GM12878 (cell line): ENCODE results near the gene C1orf74. TPM values are rescaled to one million over a fixed set of nuclear protein-coding genes. Genes with fewer than 3 reads are reported as not detected.

Experiments used
- ASH2L ChIP-seq: fragments of 300-600, 200-600 bp; sonication (generic); IDR thresholded peaks from 2 replicates; pipeline ENCODE4 v1.6.1; 2017; ENCODE audit warnings: low read depth, mild to moderate bottlenecking, borderline replicate concordance
- ATF7 ChIP-seq: fragments of 450-650 bp; IDR thresholded peaks from 2 replicates; pipeline ENCODE4 v1.6.1; 2016; ENCODE audit warnings: low read depth, mild to moderate bottlenecking
- BCL11A ChIP-seq: IDR thresholded peaks from 2 replicates; pipeline ENCODE4 v1.6.1; 2011; ENCODE audit warnings: low read depth, low read length
- CBX3 ChIP-seq: fragments of 200-600 bp; sonication (generic); IDR thresholded peaks from 2 replicates; pipeline ENCODE4 v1.6.1; 2016; ENCODE audit warnings: low read depth, borderline replicate concordance
- CHD2 ChIP-seq: IDR thresholded peaks from 2 replicates; pipeline ENCODE4 v1.6.1; 2011; ENCODE audit warnings: low read depth, low read length, improper control_type of control experiment, borderline replicate concordance
- CHD4 ChIP-seq: fragments of 200-600 bp; sonication (generic); IDR thresholded peaks from 2 replicates; pipeline ENCODE4 v1.6.1; 2016; ENCODE audit warnings: mild to moderate bottlenecking
- IKZF1 ChIP-seq: fragments of 450-650 bp; conservative IDR thresholded peaks from 2 replicates; pipeline ENCODE4 v1.6.1; 2017; ENCODE audit warnings: antibody characterized with exemption, mild to moderate bottlenecking
- KDM1A ChIP-seq: fragments of 200-600 bp; sonication (generic); IDR thresholded peaks from 2 replicates; pipeline ENCODE4 v1.6.1; 2016; ENCODE audit warnings: borderline replicate concordance
- MEF2B ChIP-seq: fragments of 450-650 bp; IDR thresholded peaks from 2 replicates; pipeline ENCODE4 v1.6.1; 2018; ENCODE audit warnings: mild to moderate bottlenecking, moderate library complexity; ENCODE audit not compliant: partially characterized antibody, poor library complexity, severe bottlenecking
- MTA2 ChIP-seq: fragments of 450-650 bp; IDR thresholded peaks from 2 replicates; pipeline ENCODE4 v1.6.1; 2016; ENCODE audit warnings: low read depth, mild to moderate bottlenecking, moderate library complexity
- NFYB ChIP-seq: IDR thresholded peaks from 2 replicates; pipeline ENCODE4 v1.6.1; 2011; ENCODE audit warnings: low read depth, mild to moderate bottlenecking, low read length, improper control_type of control experiment, moderate library complexity; ENCODE audit not compliant: insufficient read depth
- POLR2AphosphoS2 ChIP-seq: IDR thresholded peaks from 2 replicates; pipeline ENCODE4 v1.6.1; 2011; ENCODE audit warnings: low read depth, mild to moderate bottlenecking, low read length, improper control_type of control experiment, moderate library complexity
- PRDM15 ChIP-seq: fragments of 450-650 bp; formaldehyde crosslinking; IDR thresholded peaks from 2 replicates; pipeline ENCODE4 v1.4.0; 2020; ENCODE audit warnings: mild to moderate bottlenecking, moderate library complexity
- RAD51 ChIP-seq: fragments of 450-650 bp; IDR thresholded peaks from 2 replicates; pipeline ENCODE4 v1.6.1; 2016; ENCODE audit warnings: moderate library complexity, mild to moderate bottlenecking, inconsistent platforms
- RBBP5 ChIP-seq: fragments of 200-600 bp; sonication (generic); conservative IDR thresholded peaks from 2 replicates; pipeline ENCODE4 v1.6.1; 2016
- SMAD1 ChIP-seq: fragments of 450-650 bp; IDR thresholded peaks from 2 replicates; pipeline ENCODE4 v1.6.1; 2018; ENCODE audit warnings: mild to moderate bottlenecking, low read depth; ENCODE audit not compliant: partially characterized antibody
- SMARCA5 ChIP-seq: fragments of 450-650 bp; IDR thresholded peaks from 2 replicates; pipeline ENCODE4 v1.6.1; 2017; ENCODE audit warnings: mild to moderate bottlenecking
- SREBF2 ChIP-seq: IDR thresholded peaks from 2 replicates; pipeline ENCODE4 v1.6.1; 2012; ENCODE audit warnings: mild to moderate bottlenecking, low read length
- SRF ChIP-seq, 2 experiments: IDR thresholded peaks; 2 replicates each; pipeline ENCODE4 v1.6.1; 2011; ENCODE audit warnings: low read depth in 2 of 2, low read length in 2 of 2, mild to moderate bottlenecking in 1 of 2, moderate library complexity in 1 of 2
- TCF7 ChIP-seq: IDR thresholded peaks from 2 replicates; pipeline ENCODE4 v1.6.1; 2014; ENCODE audit warnings: antibody characterized with exemption, borderline replicate concordance
- polyA plus RNA-seq, 11 experiments: library from polyadenylated mRNA; depleted of rRNA in 4 of 11; unstranded in 6 of 11; stranded (reverse) in 5 of 11; fragments of >200 nt; fragmentation: Nextera tagmentation in 4 of 11; fragmentation: Illumina TruSeq in 1 of 11; extraction: Ambion mirVana in 4 of 11; extraction: Trizol in 1 of 11; gene quantifications; 1 replicate in 1 of 11; 2 replicates in 10 of 11; pipeline versions ENCODE4 v1.2.1 to v1.2.3, GENCODE V29; 2011 to 2016; ENCODE audit warnings: inconsistent platforms in 2 of 11, missing spikeins in 2 of 11, low read depth in 1 of 11
- total RNA-seq, 4 experiments: library from RNA; depleted of rRNA in 3 of 4; stranded (reverse); fragments of >200 nt in 3 of 4; fragmentation: Illumina TruSeq in 1 of 4; extraction: Trizol in 1 of 4; gene quantifications; 2 replicates each; pipeline versions ENCODE4 v1.2.1 to v1.2.3, GENCODE V29; 2013 to 2021
- TF ChIP-seq, protein P1 (sequence below): fragments of 450-650 bp; IDR thresholded peaks from 2 replicates; pipeline ENCODE4 v1.6.1; 2014; ENCODE audit warnings: mild to moderate bottlenecking
- TF ChIP-seq, protein P2 (sequence below): fragments of 450-650 bp; IDR thresholded peaks from 2 replicates; pipeline ENCODE4 v1.6.1; 2017; ENCODE audit warnings: borderline replicate concordance
- TF ChIP-seq, protein P3 (sequence below): IDR thresholded peaks from 2 replicates; pipeline ENCODE4 v1.6.1; 2012; ENCODE audit warnings: low read depth, low read length, improper control_type of control experiment
- TF ChIP-seq, protein P4 (sequence below): fragments of 150-350 bp; IDR thresholded peaks from 2 replicates; pipeline ENCODE4 v1.6.1; 2014; ENCODE audit warnings: mild to moderate bottlenecking, low read depth, low read length

C1orf74 gene
- total and polyA plus RNA-seq, 10 of the 15 experiments (the other 5 are each of a cell fraction or from before 2014, with no cell fraction given) = 3.1 to 5.5 (median 3.6) TPM

GRCh38 chr1:209768354-209768774, 16.0 kb downstream of the C1orf74 start (continued):
- TF ChIP-seq NFYB = peak; percentile 55
- TF ChIP-seq BCL11A = 0 out of 2 replicates have a peak, but pooled peaks have one; percentile 9
- TF ChIP-seq SRF (IDR thresholded peaks at IDR 0.05; ENCODE audit: low read depth in 2 of 2, low read length in 2 of 2) = no peak
- TF ChIP-seq CBX3 = no peak
- no peak for TF ChIP-seq SMAD1
- TF ChIP-seq, protein P1, sequence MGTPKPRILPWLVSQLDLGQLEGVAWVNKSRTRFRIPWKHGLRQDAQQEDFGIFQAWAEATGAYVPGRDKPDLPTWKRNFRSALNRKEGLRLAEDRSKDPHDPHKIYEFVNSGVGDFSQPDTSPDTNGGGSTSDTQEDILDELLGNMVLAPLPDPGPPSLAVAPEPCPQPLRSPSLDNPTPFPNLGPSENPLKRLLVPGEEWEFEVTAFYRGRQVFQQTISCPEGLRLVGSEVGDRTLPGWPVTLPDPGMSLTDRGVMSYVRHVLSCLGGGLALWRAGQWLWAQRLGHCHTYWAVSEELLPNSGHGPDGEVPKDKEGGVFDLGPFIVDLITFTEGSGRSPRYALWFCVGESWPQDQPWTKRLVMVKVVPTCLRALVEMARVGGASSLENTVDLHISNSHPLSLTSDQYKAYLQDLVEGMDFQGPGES = no peak
- no peak for TF ChIP-seq RAD51
- TF ChIP-seq ASH2L = no peak
- no peak for TF ChIP-seq ATF7
- peak; percentile 50; the same call in 1 of the 2 replicates for TF ChIP-seq MTA2
- TF ChIP-seq, protein P2, sequence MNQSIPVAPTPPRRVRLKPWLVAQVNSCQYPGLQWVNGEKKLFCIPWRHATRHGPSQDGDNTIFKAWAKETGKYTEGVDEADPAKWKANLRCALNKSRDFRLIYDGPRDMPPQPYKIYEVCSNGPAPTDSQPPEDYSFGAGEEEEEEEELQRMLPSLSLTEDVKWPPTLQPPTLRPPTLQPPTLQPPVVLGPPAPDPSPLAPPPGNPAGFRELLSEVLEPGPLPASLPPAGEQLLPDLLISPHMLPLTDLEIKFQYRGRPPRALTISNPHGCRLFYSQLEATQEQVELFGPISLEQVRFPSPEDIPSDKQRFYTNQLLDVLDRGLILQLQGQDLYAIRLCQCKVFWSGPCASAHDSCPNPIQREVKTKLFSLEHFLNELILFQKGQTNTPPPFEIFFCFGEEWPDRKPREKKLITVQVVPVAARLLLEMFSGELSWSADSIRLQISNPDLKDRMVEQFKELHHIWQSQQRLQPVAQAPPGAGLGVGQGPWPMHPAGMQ = no peak
- TF ChIP-seq SMARCA5 = no peak
- TF ChIP-seq SREBF2 = peak; percentile 31; the same call in 1 of the 2 replicates
- 0 out of 2 replicates have a peak, but pooled peaks have one; percentile 18 for TF ChIP-seq CHD2
- no peak for TF ChIP-seq KDM1A
- TF ChIP-seq, protein P3, sequence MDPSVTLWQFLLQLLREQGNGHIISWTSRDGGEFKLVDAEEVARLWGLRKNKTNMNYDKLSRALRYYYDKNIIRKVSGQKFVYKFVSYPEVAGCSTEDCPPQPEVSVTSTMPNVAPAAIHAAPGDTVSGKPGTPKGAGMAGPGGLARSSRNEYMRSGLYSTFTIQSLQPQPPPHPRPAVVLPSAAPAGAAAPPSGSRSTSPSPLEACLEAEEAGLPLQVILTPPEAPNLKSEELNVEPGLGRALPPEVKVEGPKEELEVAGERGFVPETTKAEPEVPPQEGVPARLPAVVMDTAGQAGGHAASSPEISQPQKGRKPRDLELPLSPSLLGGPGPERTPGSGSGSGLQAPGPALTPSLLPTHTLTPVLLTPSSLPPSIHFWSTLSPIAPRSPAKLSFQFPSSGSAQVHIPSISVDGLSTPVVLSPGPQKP = no peak
- TF ChIP-seq, protein P4, sequence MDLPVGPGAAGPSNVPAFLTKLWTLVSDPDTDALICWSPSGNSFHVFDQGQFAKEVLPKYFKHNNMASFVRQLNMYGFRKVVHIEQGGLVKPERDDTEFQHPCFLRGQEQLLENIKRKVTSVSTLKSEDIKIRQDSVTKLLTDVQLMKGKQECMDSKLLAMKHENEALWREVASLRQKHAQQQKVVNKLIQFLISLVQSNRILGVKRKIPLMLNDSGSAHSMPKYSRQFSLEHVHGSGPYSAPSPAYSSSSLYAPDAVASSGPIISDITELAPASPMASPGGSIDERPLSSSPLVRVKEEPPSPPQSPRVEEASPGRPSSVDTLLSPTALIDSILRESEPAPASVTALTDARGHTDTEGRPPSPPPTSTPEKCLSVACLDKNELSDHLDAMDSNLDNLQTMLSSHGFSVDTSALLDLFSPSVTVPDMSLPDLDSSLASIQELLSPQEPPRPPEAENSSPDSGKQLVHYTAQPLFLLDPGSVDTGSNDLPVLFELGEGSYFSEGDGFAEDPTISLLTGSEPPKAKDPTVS = no peak
- TF ChIP-seq IKZF1 = peak; percentile 64
- peak; percentile 56; the same call in 1 of the 2 replicates for TF ChIP-seq TCF7
- TF ChIP-seq CHD4 = no peak
- no peak for TF ChIP-seq MEF2B
- no peak for TF ChIP-seq RBBP5
- 0 out of 2 replicates have a peak, but pooled peaks have one; percentile 35 for TF ChIP-seq POLR2AphosphoS2
- no peak for TF ChIP-seq PRDM15 (CRISPR knock-in tag)
